NCI-H446 (cell line): ENCODE data around the gene MACROD1.
"Not testable (repeated sequence)": the region's sequence is repeated elsewhere in the genome, so short reads cannot be mapped to it uniquely, and the experiment has no call there.

Source experiments
- DNase-seq, 2 experiments: peaks; one replicate each; lab custom pipeline; 2025; lab: John Stamatoyannopoulos, UW

The MACROD1 gene

DNA sequence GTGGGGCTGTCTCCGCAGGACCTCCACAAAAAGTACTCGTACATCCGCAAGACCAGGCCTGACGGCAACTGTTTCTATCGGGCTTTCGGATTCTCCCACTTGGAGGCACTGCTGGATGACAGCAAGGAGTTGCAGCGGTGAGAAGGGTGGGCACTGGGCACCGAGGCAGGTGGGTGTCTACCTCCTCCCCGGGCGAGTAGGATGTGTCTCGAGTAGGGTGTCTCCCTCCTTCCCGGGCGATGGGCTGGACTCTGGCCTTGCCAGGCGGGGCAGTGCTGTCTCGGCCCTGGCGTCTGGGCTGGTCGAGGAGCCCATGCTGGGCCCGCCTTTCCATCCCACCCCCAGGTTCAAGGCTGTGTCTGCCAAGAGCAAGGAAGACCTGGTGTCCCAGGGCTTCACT lies 169.4 kb downstream of the MACROD1 start:
- DNase-seq = no peak

DNA sequence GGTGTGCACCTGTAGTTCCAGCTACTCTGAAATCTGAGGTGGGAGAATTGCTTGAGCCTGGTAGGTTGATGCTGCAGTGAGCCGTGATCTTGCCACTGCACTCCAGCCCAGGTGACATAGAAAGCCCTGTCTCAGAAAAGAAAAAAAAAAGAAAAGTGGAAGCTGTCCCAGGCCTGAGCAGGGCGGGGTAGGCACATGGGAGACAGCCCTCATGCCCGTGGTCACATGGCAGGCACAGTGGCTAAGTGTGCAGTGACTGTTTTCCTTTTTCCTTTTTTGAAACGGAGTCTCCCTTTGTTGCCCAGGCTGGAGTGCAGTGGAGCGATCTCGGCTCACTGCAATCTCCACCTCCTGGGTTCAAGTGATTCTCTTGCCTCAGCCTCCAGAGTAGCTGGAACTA lies 171.9 kb downstream of the MACROD1 start:
- no peak for DNase-seq

- no peak for DNase-seq
Observed at GRCh38 chr11:63993100-63993499, 172.8 kb downstream of the MACROD1 start.

DNA sequence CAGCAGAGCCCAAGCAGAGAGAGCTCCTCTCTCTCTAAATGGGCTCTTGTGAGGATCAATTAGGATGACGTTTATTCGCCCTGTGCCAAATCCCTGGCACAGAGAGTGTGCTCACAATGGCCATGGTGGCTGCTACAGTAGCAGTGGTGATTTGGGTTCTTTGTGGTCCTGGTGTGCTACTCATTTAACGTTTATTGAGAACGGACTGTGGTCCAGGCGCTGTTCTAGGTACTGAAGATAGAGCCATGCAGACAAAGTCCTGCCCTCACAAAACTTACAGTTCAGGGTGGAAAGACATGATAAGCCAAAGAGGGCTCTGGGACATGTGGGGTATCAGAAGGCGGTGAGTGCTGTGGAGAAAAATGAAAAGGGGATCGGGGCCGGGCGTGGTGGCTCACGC lies 174.4 kb downstream of the MACROD1 start:
- no peak for DNase-seq

- no peak for DNase-seq
Observed at GRCh38 chr11:63986932-63987513, 178.9 kb downstream of the MACROD1 start.

DNA sequence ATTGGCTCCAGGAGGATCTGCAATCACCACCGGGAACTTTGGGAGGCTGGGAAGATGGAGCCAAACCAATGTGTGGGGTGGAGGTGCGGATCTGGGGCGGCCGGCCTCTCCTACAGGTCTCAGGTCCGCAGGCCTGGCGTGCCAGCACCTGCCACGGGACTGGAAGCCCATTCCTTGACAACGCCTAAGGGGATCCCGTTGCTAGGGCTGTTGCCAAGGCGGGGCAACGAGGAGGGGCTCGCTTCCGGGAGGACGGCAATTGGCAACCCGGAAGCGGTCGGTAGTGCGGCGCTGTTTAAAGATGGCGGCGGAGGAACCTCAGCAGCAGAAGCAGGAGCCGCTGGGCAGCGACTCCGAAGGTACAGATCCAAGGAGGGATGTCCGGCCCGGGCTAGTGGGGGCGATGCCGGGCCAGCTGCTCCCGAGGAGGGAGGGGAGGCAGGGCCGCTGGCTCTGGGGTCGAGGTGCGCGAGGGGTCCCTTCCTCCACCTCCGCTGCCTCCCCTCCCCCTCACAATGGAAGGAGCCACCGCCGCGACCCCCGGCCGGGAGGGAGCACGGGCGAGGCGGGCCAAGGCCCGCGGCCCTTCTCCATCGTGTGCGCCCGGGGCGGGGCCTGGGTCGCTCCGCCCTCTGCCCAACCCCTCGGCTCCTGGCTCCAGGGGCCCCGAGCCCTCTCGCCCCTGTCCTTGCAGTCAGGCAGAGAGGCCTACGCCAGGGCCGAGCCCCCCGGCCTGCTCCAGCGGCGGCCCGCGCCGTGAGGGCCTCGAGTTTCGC lies 179.6 kb downstream of the MACROD1 start, which contains the start of gene OTUB1:
OTUB1 (plus strand) TSS at position 283 of the 776 bp plus-strand sequence; CDS start at position 302, 19 bp downstream.
- DNase-seq = peak; percentile 88 to 93

GRCh38 chr11:63985812-63986155 lies 180.1 kb downstream of the MACROD1 start:
- DNase-seq = no peak

- no peak for DNase-seq
Observed at GRCh38 chr11:63979426-63979825, 186.5 kb downstream of the MACROD1 start.

- DNase-seq = no peak
Observed at GRCh38 chr11:63978551-63979239, 187.2 kb downstream of the MACROD1 start.

DNA sequence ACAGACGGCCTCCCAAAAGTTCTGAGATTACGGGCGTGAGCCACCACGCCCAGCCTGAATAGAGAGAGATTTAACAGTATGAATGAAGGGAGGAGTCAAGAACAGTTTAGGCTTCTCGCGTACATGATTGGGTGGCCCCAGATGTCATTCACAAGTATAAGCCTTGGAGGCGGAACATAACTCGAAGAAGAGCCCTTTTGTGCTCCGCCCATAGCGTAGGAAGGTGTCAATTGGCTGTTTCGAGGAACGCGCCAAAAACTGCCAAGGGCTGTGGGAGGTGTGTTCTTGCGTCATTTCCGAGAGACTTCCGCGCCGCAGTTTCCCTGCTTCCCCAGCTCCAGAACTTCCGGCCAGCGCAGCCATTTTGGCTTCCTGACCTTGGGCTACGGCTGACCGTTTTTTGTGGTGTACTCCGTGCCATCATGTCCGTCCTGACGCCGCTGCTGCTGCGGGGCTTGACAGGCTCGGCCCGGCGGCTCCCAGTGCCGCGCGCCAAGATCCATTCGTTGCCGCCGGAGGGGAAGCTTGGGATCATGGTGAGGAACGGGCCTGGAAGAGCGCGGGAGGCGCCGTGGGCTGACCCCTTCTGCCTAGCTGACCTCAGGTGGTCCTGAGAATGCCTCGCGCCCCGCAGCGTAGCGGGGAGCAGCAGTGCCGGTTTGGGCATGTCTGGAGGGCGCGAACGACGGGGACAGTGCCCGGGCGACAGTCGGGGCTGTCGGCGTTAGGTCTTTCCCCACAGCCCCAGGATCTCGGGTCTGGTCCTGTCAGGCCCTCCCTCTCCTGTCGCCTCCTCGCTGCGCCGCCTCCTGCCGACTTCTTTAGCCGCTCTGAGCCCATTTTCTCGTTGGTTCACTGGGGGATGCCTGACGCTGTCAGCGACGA lies 191.4 kb downstream of the MACROD1 start, which contains the start of gene COX8A:
COX8A (plus strand) TSS at position 362 of the 885 bp plus-strand sequence; CDS start at position 423, 61 bp downstream.
- DNase-seq = peak; percentile 100

- DNase-seq = not testable (repeated sequence)
Observed at GRCh38 chr11:63973912-63974258, 192.0 kb downstream of the MACROD1 start.

DNA sequence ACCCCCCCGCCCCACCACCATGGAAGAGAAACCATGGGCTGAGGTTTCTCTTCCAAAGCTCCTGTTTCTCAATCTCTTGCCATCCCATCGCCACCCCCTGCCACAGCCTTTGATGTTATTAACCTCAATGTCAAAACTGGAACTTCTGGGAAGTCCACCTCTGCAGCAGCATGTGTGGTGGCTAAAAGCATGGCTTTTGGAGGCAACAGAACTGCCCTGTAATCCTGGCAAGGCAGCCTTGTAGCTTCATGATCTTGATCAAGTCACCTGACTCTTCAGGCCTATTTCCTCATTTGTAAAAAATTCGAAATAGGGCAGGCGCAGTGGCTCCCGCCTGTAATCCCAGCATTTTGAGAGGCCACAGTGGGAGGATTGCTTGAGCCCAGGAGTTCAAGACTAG lies 195.0 kb downstream of the MACROD1 start:
- DNase-seq = no peak

DNA sequence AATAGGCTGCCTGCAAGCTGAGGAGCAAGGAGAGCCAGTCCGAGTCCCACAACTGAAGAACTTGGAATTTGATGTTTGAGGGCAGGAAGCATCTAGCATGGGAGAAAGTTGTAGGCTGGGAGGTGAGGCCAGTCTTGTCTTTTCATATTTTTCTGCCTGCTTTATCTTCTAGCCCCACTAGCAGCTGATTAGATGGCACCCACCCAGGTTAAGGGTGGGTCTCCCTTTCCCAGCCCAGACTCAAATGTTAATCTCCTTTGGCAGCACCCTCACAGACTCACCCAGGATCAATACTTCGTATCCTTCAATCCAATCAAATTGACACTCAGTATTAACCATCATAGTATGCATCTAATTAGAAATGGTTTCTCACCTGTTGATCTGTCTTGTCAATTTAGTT lies 196.5 kb downstream of the MACROD1 start:
- no peak for DNase-seq

DNA sequence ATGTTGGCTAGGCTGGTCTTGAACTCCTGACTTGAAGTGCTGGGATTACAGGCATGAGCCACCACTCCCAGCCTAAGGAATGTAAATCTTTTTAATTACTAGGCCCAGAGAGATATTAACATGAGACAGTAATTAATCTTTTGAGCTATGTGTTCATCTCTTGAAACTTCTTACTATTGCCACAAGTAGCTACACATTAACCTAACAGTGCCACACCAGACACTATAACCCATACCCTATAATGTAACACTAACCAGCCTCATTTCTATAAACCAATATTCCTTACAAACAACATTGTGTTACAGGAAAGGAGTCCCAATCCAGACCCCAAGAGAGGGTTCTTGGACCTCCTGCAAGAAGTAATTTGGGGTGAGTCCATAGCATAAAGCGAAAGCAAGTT lies 199.5 kb downstream of the MACROD1 start:
- DNase-seq = no peak

DNA sequence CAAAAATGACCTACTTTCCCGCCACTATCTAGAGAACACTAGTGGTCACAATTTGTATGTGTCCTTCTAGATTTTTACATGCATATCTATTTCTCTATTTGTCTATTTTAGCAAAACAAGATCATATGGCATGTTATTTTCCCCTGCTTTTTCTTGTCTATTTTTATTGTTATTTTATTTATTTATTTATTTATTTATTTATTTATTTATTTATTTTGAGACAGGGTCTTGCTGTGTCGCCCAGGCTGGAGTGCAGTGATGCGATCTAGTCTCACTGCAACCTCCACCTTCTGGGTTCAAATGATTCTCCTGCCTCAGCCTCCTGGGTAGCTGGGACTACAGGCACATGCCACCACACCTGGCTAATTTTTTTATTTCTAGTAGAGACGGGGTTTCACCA lies 202.0 kb downstream of the MACROD1 start:
- DNase-seq = not testable (repeated sequence)

GRCh38 chr11:63961608-63962412 lies 204.1 kb downstream of the MACROD1 start:
- no peak for DNase-seq

DNA sequence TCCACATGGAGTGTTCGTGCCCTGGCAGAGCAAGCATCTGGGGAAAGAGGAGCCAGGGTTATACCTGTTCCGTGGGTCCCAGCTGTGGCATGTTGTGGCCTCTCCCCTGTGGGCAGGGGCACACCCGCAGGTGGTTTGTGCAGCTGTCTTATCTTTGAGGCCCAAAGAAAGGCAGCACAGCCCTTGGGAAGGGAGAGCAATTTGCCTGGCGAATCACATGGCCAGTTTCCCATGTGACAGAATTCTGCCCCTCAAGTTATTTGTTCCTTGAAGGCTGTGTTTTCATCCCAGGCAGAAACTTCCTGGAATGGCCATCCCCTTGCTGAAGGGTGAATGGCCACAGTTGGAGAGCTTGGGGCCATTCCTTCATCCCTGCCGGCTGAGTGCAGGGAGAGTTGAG lies 207.9 kb downstream of the MACROD1 start:
- DNase-seq = no peak

- DNase-seq = no peak
Observed at GRCh38 chr11:63952570-63952969, 213.3 kb downstream of the MACROD1 start.

- DNase-seq = no peak
Observed at GRCh38 chr11:63951779-63952536, 214.0 kb downstream of the MACROD1 start.
